ENCODE results near the gene ARHGEF39. TPM values are rescaled to one million over a fixed set of nuclear protein-coding genes. Genes with fewer than 3 reads are reported as not detected.

Gene ARHGEF39
- total and polyA plus RNA-seq, 7 experiments from 2014 or later, result 0.11 to 10.4 (median 0.44) TPM; not detected in 2

DNA sequence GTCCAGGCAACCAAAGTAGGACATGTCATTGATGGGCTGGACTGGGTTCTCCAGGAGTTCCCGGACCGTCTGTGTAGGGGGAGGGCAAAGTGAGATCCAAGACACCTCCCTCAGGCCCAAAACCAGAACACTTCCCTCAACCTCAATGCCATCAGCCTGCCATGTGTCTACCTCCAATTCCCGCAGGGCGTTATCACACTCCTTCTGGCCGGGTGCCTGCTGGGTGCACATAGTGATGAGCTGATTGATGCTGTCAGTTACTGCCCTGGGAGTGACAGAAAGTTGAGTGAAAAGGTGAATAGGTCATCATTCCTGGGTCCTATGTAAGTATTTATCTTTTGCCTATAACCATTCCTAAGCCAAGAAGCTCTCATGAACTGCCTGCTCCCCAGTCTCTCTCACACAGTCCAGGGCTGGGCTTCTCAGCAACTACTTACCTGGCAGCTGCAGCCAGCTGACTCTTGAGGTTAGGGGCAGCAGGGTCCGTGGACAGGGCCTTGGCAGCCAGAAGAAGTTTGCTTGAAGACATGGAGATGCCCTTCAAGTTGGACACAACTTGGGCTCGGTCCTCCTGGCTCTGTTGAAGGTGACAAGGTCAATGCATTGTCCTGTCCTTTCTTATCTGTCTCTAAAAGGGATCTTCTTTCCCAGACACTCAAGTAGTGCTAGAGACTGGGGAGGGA is 46.0 kb upstream of the ARHGEF39 start:
- ATAC-seq (no peak), DNase-seq (no peak)
- H3K27me3 Mint-ChIP-seq, result no peaks in the 10 kb centered on the region
- H3K27ac Mint-ChIP-seq, result peak overlapping the region in 1 of 9 donors; percentile 2
- H3K36me3 Mint-ChIP-seq, result peaks cover 26 to 72% (median 37%) of the 10 kb centered on the region in 5 donors
- Histone ChIP-seq H3K4me1 (ENCODE audit: control insufficient read depth in 2 of 2, insufficient read depth in 2 of 2, low read length in 2 of 2) (no peaks in the 10 kb centered on the region), H3K36me3 (ENCODE audit: control insufficient read depth in 2 of 3, insufficient read depth in 3 of 3, low read length in 3 of 3) (peaks cover 33 to 95% (median 63%) of the 10 kb centered on the region in 3 experiments), H3K27ac (ENCODE audit: low read depth, low read length) (no peak overlapping the region), H3K27me3 (ENCODE audit: control insufficient read depth in 2 of 2, insufficient read depth in 2 of 2, low read length in 2 of 2) (no peaks in the 10 kb centered on the region), H3K4me3 (ENCODE audit: low read length) (no peak overlapping the region), H3K9me3 (ENCODE audit: control insufficient read depth in 2 of 3, low read length in 3 of 3) (no peaks in the 10 kb centered on the region)
- ChIA-PET CTCF (no interaction called here), POLR2A (interaction anchor here (0.6 to 1.4 kb wide), 2 partner anchors 9 to 23 kb away, joined by 3 read pairs; no protein-coding TSS in a partner anchor)
- intact Hi-C loops (cut with micrococcal nuclease), result no loop called here
- no peak overlapping the region for H3K4me3 Mint-ChIP-seq
- H3K9me3 Mint-ChIP-seq, result peaks cover 0 to 3% (median 0%) of the 10 kb centered on the region in 11 donors
- peaks cover 0 to 8% (median 0%) of the 10 kb centered on the region in 7 donors for H3K4me1 Mint-ChIP-seq

DNA sequence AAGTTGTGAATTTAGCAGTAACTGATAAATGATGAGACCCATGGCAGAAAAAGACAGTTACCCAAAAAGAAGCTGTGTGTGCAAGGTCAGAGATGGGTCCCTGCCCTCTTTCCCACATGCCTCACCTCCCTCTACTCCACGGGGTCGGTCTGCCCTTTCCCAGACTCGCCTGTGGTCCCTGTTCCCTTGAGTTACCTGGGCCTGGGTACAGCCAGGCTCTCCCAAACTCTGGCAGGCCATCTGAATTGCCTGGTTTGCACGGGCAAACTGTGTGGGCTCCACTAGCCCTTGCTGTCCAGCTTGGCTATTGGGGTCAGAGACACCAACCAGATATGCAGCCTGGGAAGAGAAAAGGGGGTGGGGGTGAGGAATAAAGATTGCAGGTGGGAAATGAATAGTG is 43.2 kb upstream of the ARHGEF39 start:
- Mint-ChIP-seq H3K36me3 (peaks cover 29 to 72% (median 44%) of the 10 kb centered on the region in 5 donors), H3K9me3 (peaks cover 0 to 2% (median 0%) of the 10 kb centered on the region in 11 donors), H3K27me3 (no peaks in the 10 kb centered on the region), H3K4me3 (no peak overlapping the region), H3K4me1 (peaks cover 0 to 7% (median 0%) of the 10 kb centered on the region in 7 donors), H3K27ac (peak overlapping the region in 3 of 9 donors; percentile 10 to 81 (median 14))
- no peaks in the 10 kb centered on the region for H3K4me1 ChIP-seq (ENCODE audit: control insufficient read depth in 2 of 2, insufficient read depth in 2 of 2, low read length in 2 of 2)
- H3K36me3 ChIP-seq (ENCODE audit: control insufficient read depth in 2 of 3, insufficient read depth in 3 of 3, low read length in 3 of 3), result peaks cover 54 to 95% (median 65%) of the 10 kb centered on the region in 3 experiments
- intact Hi-C loops (cut with micrococcal nuclease), result no loop called here
- CTCF ChIA-PET, result interaction anchor here (0.5 to 1.1 kb wide), 3 partner anchors 12 to 53 kb away, joined by 3 to 5 read pairs (median 4); no protein-coding TSS in a partner anchor
- POLR2A ChIA-PET, result no interaction called here
- H3K27ac ChIP-seq (ENCODE audit: low read depth, low read length), result no peak overlapping the region
- no peak for DNase-seq
- no peaks in the 10 kb centered on the region for H3K9me3 ChIP-seq (ENCODE audit: control insufficient read depth in 2 of 3, low read length in 3 of 3)
- no peaks in the 10 kb centered on the region for H3K27me3 ChIP-seq (ENCODE audit: control insufficient read depth in 2 of 2, insufficient read depth in 2 of 2, low read length in 2 of 2)
- H3K4me3 ChIP-seq (ENCODE audit: low read length), result no peak overlapping the region
- no peak for ATAC-seq

DNA sequence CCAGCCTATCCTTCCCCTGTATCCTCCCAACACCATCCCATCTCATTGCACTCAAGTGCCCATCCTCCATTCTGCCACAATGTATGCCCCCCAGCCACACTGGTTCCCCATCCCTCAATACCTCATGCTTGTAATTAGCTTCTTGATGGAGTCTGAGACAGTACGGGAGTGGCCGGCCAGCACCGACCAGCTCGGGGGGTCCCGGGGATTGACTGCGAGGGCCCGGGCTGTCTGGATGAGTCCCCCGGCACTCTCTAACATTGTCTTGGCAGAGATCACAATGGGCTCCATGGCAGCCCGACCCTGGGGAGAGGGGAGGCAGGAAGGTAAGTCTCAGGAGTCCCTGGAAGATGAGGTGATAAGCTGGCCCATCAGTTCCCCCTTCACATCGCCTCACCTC is 42.0 kb upstream of the ARHGEF39 start:
- no peak overlapping the region for H3K4me3 ChIP-seq (ENCODE audit: low read length)
- H3K9me3 Mint-ChIP-seq, result peaks cover 0 to 2% (median 0%) of the 10 kb centered on the region in 11 donors
- no peak overlapping the region for H3K4me3 Mint-ChIP-seq
- no peak for DNase-seq
- CTCF ChIA-PET, result interaction anchor here (2.2 kb wide), 1 partner anchor 10 kb away, joined by 11 read pairs; no protein-coding TSS in a partner anchor
- peak overlapping the region in 7 of 9 donors; percentile 28 to 80 (median 61) for H3K27ac Mint-ChIP-seq
- peaks cover 0 to 8% (median 0%) of the 10 kb centered on the region in 7 donors for H3K4me1 Mint-ChIP-seq
- H3K36me3 ChIP-seq (ENCODE audit: control insufficient read depth in 2 of 3, insufficient read depth in 3 of 3, low read length in 3 of 3), result peaks cover 55 to 95% (median 62%) of the 10 kb centered on the region in 3 experiments
- POLR2A ChIA-PET, result interaction anchor here (3.1 kb wide), 1 partner anchor 11 kb away, joined by 9 read pairs; no protein-coding TSS in a partner anchor
- H3K27me3 ChIP-seq (ENCODE audit: control insufficient read depth in 2 of 2, insufficient read depth in 2 of 2, low read length in 2 of 2), result no peaks in the 10 kb centered on the region
- H3K4me1 ChIP-seq (ENCODE audit: control insufficient read depth in 2 of 2, insufficient read depth in 2 of 2, low read length in 2 of 2), result no peaks in the 10 kb centered on the region
- H3K36me3 Mint-ChIP-seq, result peaks cover 30 to 70% (median 44%) of the 10 kb centered on the region in 5 donors
- H3K27ac ChIP-seq (ENCODE audit: low read depth, low read length), result peak overlapping the region; percentile 32
- H3K27me3 Mint-ChIP-seq, result no peaks in the 10 kb centered on the region
- ATAC-seq, result no peak
- intact Hi-C loops (cut with micrococcal nuclease), result no loop called here
- no peaks in the 10 kb centered on the region for H3K9me3 ChIP-seq (ENCODE audit: control insufficient read depth in 2 of 3, low read length in 3 of 3)

DNA sequence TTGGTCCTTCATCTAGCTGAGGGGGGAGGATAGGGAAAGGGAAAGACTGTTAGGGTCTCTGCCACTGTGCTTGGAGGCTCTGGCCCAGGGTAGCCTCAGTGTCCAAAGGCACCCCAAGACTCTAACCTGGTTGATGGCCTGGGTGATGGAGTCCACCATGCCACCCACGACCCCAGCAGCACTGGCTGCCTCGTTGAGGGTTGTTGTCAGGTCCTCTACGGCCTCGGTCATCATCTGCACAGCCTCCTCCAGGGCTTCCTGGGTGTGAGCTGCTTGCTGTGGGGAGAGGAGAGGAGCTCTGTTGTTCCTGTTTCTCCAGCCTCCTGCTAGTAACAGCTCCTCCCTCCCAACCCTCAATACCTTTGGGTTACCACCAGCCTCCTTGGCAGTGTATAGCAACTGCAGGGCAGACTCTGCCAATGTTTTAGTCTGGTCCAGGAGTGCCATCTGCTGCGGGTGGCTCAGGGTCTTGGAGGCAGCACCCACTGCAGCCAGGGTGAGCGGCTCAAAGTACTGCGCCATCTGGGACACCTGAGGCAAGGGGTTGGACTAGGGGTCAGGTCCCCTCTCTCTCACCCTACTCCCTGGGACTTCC is 40.9 kb upstream of the ARHGEF39 start:
- ATAC-seq, result no peak
- no peak for DNase-seq
- H3K4me1 ChIP-seq (ENCODE audit: control insufficient read depth in 2 of 2, insufficient read depth in 2 of 2, low read length in 2 of 2), result no peaks in the 10 kb centered on the region
- intact Hi-C loops (cut with micrococcal nuclease), result no loop called here
- Mint-ChIP-seq H3K4me3 (no peak overlapping the region), H3K27me3 (no peaks in the 10 kb centered on the region), H3K27ac (no peak overlapping the region), H3K4me1 (peaks cover 0 to 8% (median 0%) of the 10 kb centered on the region in 7 donors), H3K9me3 (peaks cover 0 to 2% (median 0%) of the 10 kb centered on the region in 11 donors), H3K36me3 (peaks cover 30 to 61% (median 41%) of the 10 kb centered on the region in 5 donors)
- H3K27ac ChIP-seq (ENCODE audit: low read depth, low read length), result no peak overlapping the region
- no peaks in the 10 kb centered on the region for H3K27me3 ChIP-seq (ENCODE audit: control insufficient read depth in 2 of 2, insufficient read depth in 2 of 2, low read length in 2 of 2)
- peaks cover 56 to 95% (median 65%) of the 10 kb centered on the region in 3 experiments for H3K36me3 ChIP-seq (ENCODE audit: control insufficient read depth in 2 of 3, insufficient read depth in 3 of 3, low read length in 3 of 3)
- H3K9me3 ChIP-seq (ENCODE audit: control insufficient read depth in 2 of 3, low read length in 3 of 3), result no peaks in the 10 kb centered on the region
- no peak overlapping the region for H3K4me3 ChIP-seq (ENCODE audit: low read length)
- CTCF ChIA-PET, result interaction anchor here (1.0 to 2.2 kb wide), 3 partner anchors 9 to 48 kb away, joined by 3 to 11 read pairs (median 4); partner anchors contain the start of genes CCDC107 and RMRP
- POLR2A ChIA-PET, result interaction anchor here (3.1 kb wide), 1 partner anchor 10 kb away, joined by 9 read pairs; no protein-coding TSS in a partner anchor

DNA sequence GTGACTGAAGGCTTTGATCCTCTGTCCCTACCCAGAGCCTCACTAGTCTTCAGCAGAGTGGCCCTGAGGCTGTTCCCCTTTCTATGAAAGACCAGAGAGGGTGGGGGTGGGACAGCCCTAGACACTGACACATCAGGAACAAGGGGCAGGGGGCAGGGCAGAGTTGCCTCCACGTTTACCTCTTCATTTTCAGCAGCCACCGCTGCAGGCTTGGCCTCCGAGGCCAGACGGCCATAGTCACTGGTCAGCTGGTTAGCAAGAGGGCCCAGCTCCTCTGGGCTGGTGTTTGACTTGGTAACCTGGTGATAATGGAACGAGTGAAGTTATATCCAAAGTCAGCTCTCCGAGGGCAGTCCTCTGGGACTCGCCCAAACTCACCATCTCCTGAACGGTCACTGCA is 40.4 kb upstream of the ARHGEF39 start:
- no peak overlapping the region for H3K27ac ChIP-seq (ENCODE audit: low read depth, low read length)
- no peak overlapping the region for H3K27ac Mint-ChIP-seq
- peaks cover 61 to 95% (median 70%) of the 10 kb centered on the region in 3 experiments for H3K36me3 ChIP-seq (ENCODE audit: control insufficient read depth in 2 of 3, insufficient read depth in 3 of 3, low read length in 3 of 3)
- ChIA-PET POLR2A (interaction anchor here (1.0 to 3.1 kb wide), 2 partner anchors 9 to 66 kb away, joined by 3 to 9 read pairs; no protein-coding TSS in a partner anchor), CTCF (interaction anchor here (1.0 to 2.2 kb wide), 3 partner anchors 8 to 48 kb away, joined by 3 to 11 read pairs (median 4); partner anchors contain the start of genes CCDC107 and RMRP)
- no peaks in the 10 kb centered on the region for H3K9me3 ChIP-seq (ENCODE audit: control insufficient read depth in 2 of 3, low read length in 3 of 3)
- no peaks in the 10 kb centered on the region for H3K4me1 ChIP-seq (ENCODE audit: control insufficient read depth in 2 of 2, insufficient read depth in 2 of 2, low read length in 2 of 2)
- peaks cover 0 to 2% (median 0%) of the 10 kb centered on the region in 11 donors for H3K9me3 Mint-ChIP-seq
- H3K4me1 Mint-ChIP-seq, result peaks cover 0 to 8% (median 0%) of the 10 kb centered on the region in 7 donors
- DNase-seq, result no peak
- H3K36me3 Mint-ChIP-seq, result peaks cover 27 to 56% (median 36%) of the 10 kb centered on the region in 5 donors
- H3K4me3 ChIP-seq (ENCODE audit: low read length), result no peak overlapping the region
- intact Hi-C loops (cut with micrococcal nuclease), result no loop called here
- no peak overlapping the region for H3K4me3 Mint-ChIP-seq
- no peaks in the 10 kb centered on the region for H3K27me3 Mint-ChIP-seq
- no peaks in the 10 kb centered on the region for H3K27me3 ChIP-seq (ENCODE audit: control insufficient read depth in 2 of 2, insufficient read depth in 2 of 2, low read length in 2 of 2)
- ATAC-seq, result no peak

DNA sequence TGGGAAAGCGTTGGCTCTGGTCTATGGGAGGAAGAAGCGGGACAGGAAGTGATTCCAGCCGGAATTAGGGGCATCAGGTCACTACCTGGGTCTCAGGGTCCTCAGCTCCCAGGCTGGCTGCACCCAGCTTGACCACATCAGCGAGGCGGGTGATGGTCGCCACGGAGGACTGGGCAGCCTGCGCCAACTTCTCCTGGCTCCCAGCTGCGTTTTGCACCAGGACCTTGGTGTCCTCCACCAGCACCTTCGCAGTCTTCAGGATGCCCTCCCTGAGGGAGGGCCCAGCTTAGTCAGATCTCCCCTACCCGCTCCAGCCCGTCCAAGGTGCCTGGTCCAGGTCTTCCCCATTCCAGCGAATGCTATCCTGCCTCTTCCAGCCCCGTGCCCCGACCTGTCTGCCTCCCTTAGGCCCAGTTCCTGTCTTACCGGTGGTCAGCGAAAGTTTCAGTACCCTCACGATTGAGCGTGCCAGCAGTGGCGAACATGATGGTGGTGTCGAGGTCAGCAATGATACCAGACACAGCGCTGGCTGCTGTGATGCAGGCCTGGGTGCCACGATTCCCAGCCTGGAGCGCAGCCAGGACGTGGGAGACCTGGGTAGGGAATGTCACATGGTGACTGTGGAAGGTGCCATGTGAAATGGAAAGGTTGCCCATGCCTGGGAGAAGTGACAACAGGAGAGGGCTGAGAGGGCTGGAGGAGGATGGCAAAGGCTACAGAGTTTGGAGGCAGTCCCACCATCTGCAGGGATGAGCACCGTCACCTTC is 39.1 kb upstream of the ARHGEF39 start:
- no peak overlapping the region for H3K27ac ChIP-seq (ENCODE audit: low read depth, low read length)
- intact Hi-C loops (cut with micrococcal nuclease), result no loop called here
- ATAC-seq (no peak), DNase-seq (no peak)
- Mint-ChIP-seq H3K27me3 (no peaks in the 10 kb centered on the region), H3K36me3 (peaks cover 24 to 53% (median 35%) of the 10 kb centered on the region in 5 donors), H3K27ac (no peak overlapping the region), H3K4me3 (no peak overlapping the region), H3K4me1 (peaks cover 0 to 7% (median 0%) of the 10 kb centered on the region in 7 donors), H3K9me3 (peaks cover 0 to 2% (median 0%) of the 10 kb centered on the region in 11 donors)
- ChIA-PET CTCF (interaction anchor here (1.0 kb wide), 1 partner anchor 10 kb away, joined by 4 read pairs; no protein-coding TSS in a partner anchor), POLR2A (interaction anchor here (0.9 to 3.1 kb wide), 2 partner anchors 8 to 54 kb away, joined by 4 to 9 read pairs; no protein-coding TSS in a partner anchor)
- no peak overlapping the region for H3K4me3 ChIP-seq (ENCODE audit: low read length)
- no peaks in the 10 kb centered on the region for H3K4me1 ChIP-seq (ENCODE audit: control insufficient read depth in 2 of 2, insufficient read depth in 2 of 2, low read length in 2 of 2)
- no peaks in the 10 kb centered on the region for H3K9me3 ChIP-seq (ENCODE audit: control insufficient read depth in 2 of 3, low read length in 3 of 3)
- peaks cover 68 to 100% (median 75%) of the 10 kb centered on the region in 3 experiments for H3K36me3 ChIP-seq (ENCODE audit: control insufficient read depth in 2 of 3, insufficient read depth in 3 of 3, low read length in 3 of 3)
- H3K27me3 ChIP-seq (ENCODE audit: control insufficient read depth in 2 of 2, insufficient read depth in 2 of 2, low read length in 2 of 2), result no peaks in the 10 kb centered on the region

Measured in naive thymus-derived CD4-positive, alpha-beta T cell (primary cell).